Bronchial epithelial cell (primary cell): ENCODE data around the gene ADGRG2. TPM values are rescaled to one million over a fixed set of nuclear protein-coding genes. Genes with fewer than 3 reads are reported as not detected.
A peak's percentile ranks its signal among the peaks of the same experiment; 100 is the strongest.

Experiments
- DNase-seq: peaks from one replicate; pipeline ENCODE4 v3.0.0-alpha.2; 2010; ENCODE audit warnings: low read depth
- FAIRE-seq: peaks from 2 replicates; lab custom pipeline; 2011; peaks lifted over from hg19 to GRCh38; lab: Jason Lieb, UNC
- H3K27me3 ChIP-seq: 2 replicates; pipeline ENCODE4 v1.5.1; 2011; ENCODE audit warnings: low read length; ENCODE audit not compliant: control insufficient read depth, insufficient read depth
- H3K36me3 ChIP-seq: 2 replicates; pipeline ENCODE4 v1.5.1; 2011; ENCODE audit warnings: low read length; ENCODE audit not compliant: control insufficient read depth, insufficient read depth
- H3K4me3 ChIP-seq: 2 replicates; pipeline ENCODE4 v1.5.1; 2011; ENCODE audit warnings: mild to moderate bottlenecking, low read depth, low read length, control low read depth
- CTCF ChIP-seq: IDR thresholded peaks from 2 replicates; pipeline ENCODE4 v1.5.1; 2011; ENCODE audit warnings: mild to moderate bottlenecking, moderate library complexity, low read length, control low read depth, inconsistent platforms; ENCODE audit not compliant: insufficient read depth, severe bottlenecking
- total RNA-seq: library from RNA; depleted of rRNA; stranded (reverse); fragments of >200 nt; gene quantifications from 2 replicates; pipeline ENCODE4 v1.2.1, GENCODE V29; 2014

The ADGRG2 gene
- total RNA-seq, result 0.13 and 0.26 TPM in 2 replicates

- TF ChIP-seq CTCF, result no peak
- FAIRE-seq (no peak), DNase-seq (no peak)
- Histone ChIP-seq H3K4me3 (peak within 1 kb of the TSS; percentile 23), H3K27me3 (peaks cover 13% of the 10 kb centered on the region), H3K36me3 (no peaks in the 10 kb centered on the region)
Measured at GRCh38 chrX:19121898-19122640, at the start of gene ADGRG2. Gene ADGRG2 (minus strand): TSS chrX:19122468. CDS start chrX:19068834, 53,634 bp downstream.

GRCh38 chrX:19168609-19169008 lies 46.3 kb upstream of the ADGRG2 start:
- Histone ChIP-seq H3K4me3 (no peak overlapping the region), H3K27me3 (no peaks in the 10 kb centered on the region), H3K36me3 (no peaks in the 10 kb centered on the region)
- FAIRE-seq (no peak), DNase-seq (no peak)
- no peak for TF ChIP-seq CTCF

GRCh38 chrX:19162851-19163250 lies 40.6 kb upstream of the ADGRG2 start:
- H3K36me3 ChIP-seq, result no peaks in the 10 kb centered on the region
- DNase-seq, result no peak
- FAIRE-seq, result no peak
- no peak overlapping the region for H3K4me3 ChIP-seq
- no peaks in the 10 kb centered on the region for H3K27me3 ChIP-seq
- no peak for TF ChIP-seq CTCF

GRCh38 chrX:19156186-19156585 lies 33.9 kb upstream of the ADGRG2 start:
- H3K27me3 ChIP-seq, result no peaks in the 10 kb centered on the region
- DNase-seq, result peak; percentile 9
- no peak for FAIRE-seq
- no peak overlapping the region for H3K4me3 ChIP-seq
- no peaks in the 10 kb centered on the region for H3K36me3 ChIP-seq
- no peak for TF ChIP-seq CTCF

- FAIRE-seq (no peak), DNase-seq (peak; percentile 74)
- H3K27me3 ChIP-seq, result no peaks in the 10 kb centered on the region
- no peak overlapping the region for H3K4me3 ChIP-seq
- no peaks in the 10 kb centered on the region for H3K36me3 ChIP-seq
- no peak for TF ChIP-seq CTCF
Measured at GRCh38 chrX:19152762-19153161, 30.5 kb upstream of the ADGRG2 start.

GRCh38 chrX:19137067-19137466 lies 14.8 kb upstream of the ADGRG2 start:
- Histone ChIP-seq H3K36me3 (no peaks in the 10 kb centered on the region), H3K27me3 (no peaks in the 10 kb centered on the region), H3K4me3 (no peak overlapping the region)
- DNase-seq, result no peak
- no peak for FAIRE-seq
- TF ChIP-seq CTCF, result no peak
